ENCODE data around the gene VCAN.

Gene VCAN

DNA sequence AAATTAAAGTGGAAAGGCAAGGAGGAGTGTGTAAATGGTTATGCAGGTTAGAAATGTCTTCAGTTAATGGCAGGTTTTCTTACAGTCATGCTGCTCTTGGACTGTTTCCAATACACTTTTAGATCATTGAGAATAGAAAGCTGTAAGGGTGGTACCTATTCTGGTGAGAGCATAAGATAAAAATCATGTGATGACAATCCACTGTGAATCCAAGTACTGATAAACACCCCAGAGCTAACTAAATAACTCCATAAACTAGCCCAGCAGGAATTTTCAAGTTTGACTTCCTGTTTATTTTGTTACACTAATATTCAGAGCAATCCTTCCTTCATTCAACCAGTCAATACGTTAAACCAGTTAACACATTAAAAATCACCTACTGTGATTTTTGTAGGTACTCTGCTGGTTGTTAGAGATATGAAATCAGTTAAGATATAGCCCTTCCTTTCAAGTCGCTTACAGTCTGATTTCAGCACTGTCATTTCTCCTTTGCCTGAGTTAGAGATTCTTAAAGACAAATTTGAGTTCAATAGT is 22.6 kb downstream of the VCAN start:
- DNase-seq (ENCODE audit: extremely low read depth in 1 of 2, low read depth in 1 of 2), result no peak

DNA sequence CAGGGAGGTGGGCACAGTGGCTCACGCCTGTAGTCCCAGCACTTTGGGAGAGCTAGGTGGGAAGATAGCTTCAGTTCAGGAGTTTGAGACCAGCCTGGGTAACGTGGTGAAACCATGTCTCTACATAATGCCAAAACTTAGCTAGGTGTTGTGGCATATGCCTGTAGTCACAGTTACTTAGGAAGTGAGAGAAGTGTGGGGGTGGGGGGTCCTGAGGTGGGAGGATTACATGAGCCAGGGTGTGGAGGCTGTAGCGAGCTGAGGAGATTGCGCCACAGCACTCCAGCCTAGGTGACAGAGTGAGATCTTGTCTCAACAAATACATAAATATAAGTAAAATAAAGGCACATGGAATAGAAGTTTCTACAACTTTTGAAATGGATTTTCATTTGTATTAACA is 23.1 kb downstream of the VCAN start:
- no peak for DNase-seq (ENCODE audit: extremely low read depth in 1 of 2, low read depth in 1 of 2)

GRCh38 chr5:83496626-83497025 is 25.1 kb downstream of the VCAN start:
- DNase-seq (ENCODE audit: extremely low read depth in 1 of 2, low read depth in 1 of 2), result no peak

DNA sequence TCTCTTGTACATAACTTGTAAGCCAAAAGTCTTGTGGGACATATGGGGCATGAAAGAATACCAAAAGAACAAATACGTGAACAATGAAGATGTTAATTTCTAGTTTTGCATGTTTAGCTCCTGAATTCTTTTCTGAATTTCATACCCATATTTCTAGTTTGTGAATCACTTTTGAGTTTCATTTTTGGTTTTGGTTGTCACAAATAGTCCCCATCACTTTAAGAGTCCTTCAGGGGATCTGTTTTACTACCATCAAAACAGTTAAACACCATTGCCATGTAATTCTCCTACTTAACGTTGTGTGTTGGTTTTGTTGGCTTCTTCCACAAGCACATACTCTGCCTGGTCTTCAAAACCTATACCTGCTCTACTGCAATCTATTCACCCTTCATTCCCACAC is 27.0 kb downstream of the VCAN start:
- no peak for DNase-seq (ENCODE audit: extremely low read depth in 1 of 2, low read depth in 1 of 2)

DNA sequence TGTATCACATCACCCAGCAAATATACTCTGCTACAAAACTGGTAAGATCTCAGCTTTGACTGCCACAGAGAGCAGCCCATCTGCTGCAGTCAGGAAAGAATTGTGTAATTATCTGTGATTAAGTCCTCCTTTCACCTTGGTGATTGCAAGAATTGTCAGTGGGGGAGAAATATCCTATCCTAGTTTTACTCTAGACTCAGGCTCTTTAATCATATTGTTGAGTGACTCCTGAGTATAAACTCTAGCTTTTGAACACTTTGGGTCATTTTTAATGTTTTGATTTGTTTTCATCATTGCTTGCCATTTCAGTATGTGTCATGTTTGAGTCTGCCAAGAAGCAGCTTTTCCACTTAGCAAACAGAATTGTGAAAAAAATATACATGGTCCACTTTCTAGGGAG is 32.1 kb downstream of the VCAN start:
- DNase-seq (ENCODE audit: extremely low read depth in 1 of 2, low read depth in 1 of 2), result no peak

- no peak for DNase-seq (ENCODE audit: extremely low read depth in 1 of 2, low read depth in 1 of 2)
These were observed 35.9 kb downstream of the VCAN start for GRCh38 chr5:83507431-83507830.

GRCh38 chr5:83509540-83509939 is 38.0 kb downstream of the VCAN start:
- no peak for DNase-seq (ENCODE audit: extremely low read depth in 1 of 2, low read depth in 1 of 2)

- no peak for DNase-seq (ENCODE audit: extremely low read depth in 1 of 2, low read depth in 1 of 2)
These were observed 38.7 kb downstream of the VCAN start for GRCh38 chr5:83510260-83510659.

- no peak for DNase-seq (ENCODE audit: extremely low read depth in 1 of 2, low read depth in 1 of 2)
These were observed 40.7 kb downstream of the VCAN start for GRCh38 chr5:83512061-83512745.

DNA sequence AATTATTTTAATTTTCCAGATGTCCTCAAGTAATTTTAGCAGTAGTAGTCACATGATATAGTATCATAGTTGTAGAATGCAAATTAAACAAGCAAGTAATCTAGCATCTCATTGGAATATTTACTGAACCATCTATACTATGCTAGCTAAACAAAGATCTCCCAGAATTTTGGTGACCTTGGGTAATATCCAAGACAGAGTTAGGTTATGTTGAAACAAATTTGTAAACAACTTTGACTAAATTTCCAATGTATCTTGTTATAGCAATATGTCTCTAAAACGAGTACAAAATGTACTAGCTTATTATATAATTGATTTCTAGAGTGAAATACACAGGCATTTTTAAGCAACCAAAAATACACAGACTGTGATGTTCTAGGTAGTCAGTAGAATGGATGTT is 41.5 kb downstream of the VCAN start:
- no peak for DNase-seq (ENCODE audit: extremely low read depth in 1 of 2, low read depth in 1 of 2)

DNA sequence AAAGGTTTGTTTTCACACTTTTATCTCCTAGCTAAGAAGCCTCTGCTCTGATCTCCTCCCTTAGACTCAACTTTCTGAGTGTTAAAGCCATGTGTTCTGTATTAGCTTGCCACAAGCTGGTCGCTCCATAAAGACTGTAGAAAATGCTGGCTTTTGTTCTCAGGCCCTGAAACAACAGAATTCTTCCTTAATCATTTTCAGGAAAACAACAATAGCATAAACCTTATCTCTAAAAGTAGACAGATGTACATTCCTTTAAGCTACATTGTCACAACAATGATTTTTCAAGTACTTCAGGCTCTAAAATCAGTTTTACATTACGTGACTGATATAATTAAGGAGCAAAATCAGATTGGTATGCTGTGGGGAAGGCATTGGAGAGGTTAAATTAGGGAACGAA is 41.9 kb downstream of the VCAN start:
- DNase-seq (ENCODE audit: extremely low read depth in 1 of 2, low read depth in 1 of 2), result no peak

GRCh38 chr5:83516377-83516776 is 44.8 kb downstream of the VCAN start:
- no peak for DNase-seq (ENCODE audit: extremely low read depth in 1 of 2, low read depth in 1 of 2)

GRCh38 chr5:83517072-83517687 is 45.6 kb downstream of the VCAN start:
- DNase-seq (ENCODE audit: extremely low read depth in 1 of 2, low read depth in 1 of 2), result no peak

GRCh38 chr5:83517688-83518085 is 46.1 kb downstream of the VCAN start:
- DNase-seq (ENCODE audit: extremely low read depth in 1 of 2, low read depth in 1 of 2), result no peak

- no peak for DNase-seq (ENCODE audit: extremely low read depth in 1 of 2, low read depth in 1 of 2)
These were observed 46.9 kb downstream of the VCAN start for GRCh38 chr5:83518319-83519061.

DNA sequence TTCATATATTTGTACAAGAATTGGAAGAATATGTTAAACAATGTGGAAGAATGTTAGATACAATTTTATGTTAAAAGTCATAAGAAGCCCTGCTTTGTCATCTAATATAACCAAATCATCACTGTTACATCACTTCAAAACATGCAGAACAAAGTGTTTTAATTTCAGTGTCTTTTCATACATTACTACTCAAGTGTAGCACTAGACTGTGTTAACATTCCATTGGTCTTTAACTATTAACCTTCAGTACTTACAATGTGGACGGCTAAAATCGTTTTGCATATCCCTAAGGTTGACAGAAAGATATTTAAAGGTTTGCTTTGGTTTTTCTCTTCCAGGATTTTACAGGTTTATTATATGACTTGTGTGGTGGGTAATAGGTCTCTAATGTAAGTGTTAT is 50.9 kb downstream of the VCAN start:
- DNase-seq (ENCODE audit: extremely low read depth in 1 of 2, low read depth in 1 of 2), result no peak

- DNase-seq (ENCODE audit: extremely low read depth in 1 of 2, low read depth in 1 of 2), result no peak
These were observed 52.4 kb downstream of the VCAN start for GRCh38 chr5:83523929-83524328.

- DNase-seq (ENCODE audit: extremely low read depth in 1 of 2, low read depth in 1 of 2), result no peak
These were observed 52.8 kb downstream of the VCAN start for GRCh38 chr5:83524345-83524744.

DNA sequence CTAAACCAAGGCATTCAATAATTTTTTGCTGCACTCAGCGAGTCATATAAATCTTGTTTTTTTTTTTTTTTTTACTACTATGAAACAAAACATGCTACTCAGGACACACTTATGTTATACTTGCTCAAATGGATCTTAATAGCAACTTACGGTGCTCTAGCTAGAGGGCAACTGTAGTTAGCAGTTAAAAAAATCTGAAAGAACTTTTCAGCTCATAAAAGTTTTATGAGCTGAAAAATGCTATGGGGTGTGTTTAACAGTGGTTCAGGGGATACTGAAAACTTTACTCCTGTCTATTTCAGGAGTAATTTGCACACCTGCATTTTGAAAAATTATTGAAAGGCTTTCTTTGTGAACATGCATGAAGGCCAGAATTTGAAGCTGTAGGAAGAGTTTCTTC is 53.4 kb downstream of the VCAN start:
- DNase-seq (ENCODE audit: extremely low read depth in 1 of 2, low read depth in 1 of 2), result no peak

DNA sequence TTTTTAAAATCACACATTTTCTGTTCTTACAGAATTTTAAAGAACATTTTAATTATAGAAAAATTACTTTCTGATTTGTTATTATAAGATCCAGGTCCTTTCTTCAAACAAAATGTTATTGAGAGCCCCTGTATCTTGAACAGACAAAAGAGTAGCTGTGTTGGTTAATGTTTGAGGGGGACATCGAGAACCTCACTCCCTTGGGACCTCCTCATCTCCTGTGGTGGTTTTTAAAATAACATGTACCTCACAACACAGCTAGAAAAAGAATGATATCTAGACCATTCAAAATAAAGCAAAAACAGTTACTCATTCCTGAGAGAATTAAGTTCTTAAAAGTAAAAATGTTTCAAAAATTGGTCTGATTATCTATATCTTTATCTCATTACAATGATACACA is 54.7 kb downstream of the VCAN start:
- DNase-seq (ENCODE audit: extremely low read depth in 1 of 2, low read depth in 1 of 2), result no peak

DNA sequence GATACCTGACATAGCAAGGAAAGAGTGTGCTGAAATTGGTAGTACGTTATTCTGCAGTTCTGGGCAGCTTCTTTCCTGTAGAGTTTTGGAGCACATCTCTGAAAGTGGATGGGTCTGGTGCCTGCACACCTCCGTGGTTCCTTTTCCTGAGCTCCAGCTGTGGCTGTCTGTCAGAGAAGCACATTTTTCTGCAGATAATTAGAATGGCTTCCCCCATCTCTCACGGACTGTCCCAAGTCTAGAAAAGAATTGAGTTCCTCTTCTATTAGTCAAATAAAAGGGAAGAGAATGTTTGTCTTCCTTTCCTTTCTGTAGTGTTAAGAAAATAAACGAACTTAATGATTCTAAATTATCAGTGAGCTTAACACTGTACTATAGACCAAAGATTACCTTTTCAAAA is 55.7 kb downstream of the VCAN start:
- DNase-seq (ENCODE audit: extremely low read depth in 1 of 2, low read depth in 1 of 2), result no peak

Measured in activated CD8-positive, alpha-beta memory T cell treated with anti-CD3 and anti-CD28 coated beads for 1 hour (primary cell).